K562 treated with DMSO at 1 percent for 24 hours (cell line): ENCODE data around the gene CREG2. TPM values are rescaled to one million over a fixed set of nuclear protein-coding genes. Genes with fewer than 3 reads are reported as not detected.

ENCODE experiments used
- total RNA-seq: library from RNA; unstranded; fragments of 300-600 nt; gene quantifications from 2 replicates; pipeline ENCODE4 v1.2.3, GENCODE V29; 2022; ENCODE audit warnings: low read depth; ENCODE audit not compliant: insufficient read depth

Gene CREG2, protein sequence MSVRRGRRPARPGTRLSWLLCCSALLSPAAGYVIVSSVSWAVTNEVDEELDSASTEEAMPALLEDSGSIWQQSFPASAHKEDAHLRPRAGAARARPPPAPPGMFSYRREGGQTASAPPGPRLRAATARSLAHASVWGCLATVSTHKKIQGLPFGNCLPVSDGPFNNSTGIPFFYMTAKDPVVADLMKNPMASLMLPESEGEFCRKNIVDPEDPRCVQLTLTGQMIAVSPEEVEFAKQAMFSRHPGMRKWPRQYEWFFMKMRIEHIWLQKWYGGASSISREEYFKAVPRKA
- not detected in 2 replicates for total RNA-seq

DNA sequence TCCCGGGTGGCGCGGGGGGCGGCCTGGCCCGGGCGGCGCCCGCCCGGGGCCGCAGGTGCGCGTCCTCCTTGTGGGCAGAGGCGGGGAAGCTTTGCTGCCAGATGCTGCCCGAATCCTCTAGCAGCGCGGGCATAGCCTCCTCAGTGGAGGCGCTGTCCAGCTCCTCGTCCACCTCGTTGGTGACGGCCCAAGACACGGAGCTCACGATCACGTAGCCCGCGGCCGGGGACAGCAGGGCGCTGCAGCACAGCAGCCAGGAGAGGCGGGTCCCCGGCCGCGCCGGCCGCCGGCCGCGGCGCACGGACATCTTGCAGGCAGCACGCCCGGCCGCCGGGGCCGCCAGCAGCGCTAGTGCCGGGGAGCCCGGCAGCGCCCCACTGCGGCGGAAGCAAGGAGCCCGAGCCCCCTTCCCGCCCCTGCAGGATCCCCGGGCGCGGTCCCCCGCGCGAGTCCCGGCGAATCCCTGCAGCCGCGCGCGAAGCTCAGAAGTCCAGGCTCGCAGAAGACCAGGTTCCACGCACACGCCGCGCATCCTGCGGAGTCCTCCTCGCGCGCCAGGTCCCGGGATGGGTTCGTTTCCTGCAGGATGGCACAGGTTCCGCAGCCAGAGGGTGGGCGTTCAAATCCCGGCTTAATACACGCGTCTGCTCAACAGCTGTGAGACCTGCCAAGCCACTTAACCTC lies at the start of gene CREG2:
Gene CREG2, minus strand, starts transcription at position 353 of the 684 bp plus-strand sequence. Its CDS starts 46 bp downstream, at position 307.

GRCh38 chr2:101308432-101309210 lies 78.7 kb downstream of the CREG2 start, which contains the start of gene RNF149:
Gene RNF149, minus strand, starts transcription at chr2:101308701. Its CDS starts 113 bp downstream, at chr2:101308588.

Other genes with a start within 250 kb of the CREG2 start
- gene TBC1D8, start 236.1 kb downstream of the CREG2 start, total RNA-seq = 3.6 and 5.3 TPM in 2 replicates
- gene CNOT11, start 134.6 kb downstream of the CREG2 start, total RNA-seq = 48.0 and 50.2 TPM in 2 replicates
- gene RNF149, start 78.8 kb downstream of the CREG2 start, total RNA-seq = 11.9 and 14.1 TPM in 2 replicates
- gene RFX8, start 87.6 kb upstream of the CREG2 start, total RNA-seq = not detected in 2 replicates